Stimulated activated CD4-positive, alpha-beta T cell treated with anti-CD3 and anti-CD28 coated beads, Interleukin-2, amount 100 ng/mL, for 4 hours (primary cell): ENCODE data around the gene RASA1.
"Not testable (repeated sequence)": the region's sequence is repeated elsewhere in the genome, so short reads cannot be mapped to it uniquely, and the experiment has no call there.

Experiments used
- DNase-seq: peaks from one replicate; pipeline ENCODE4 v3.0.0-alpha.2; 2020; ENCODE audit warnings: low read depth

Gene RASA1

GRCh38 chr5:87282269-87282668 is 14.6 kb downstream of the RASA1 start:
- no peak for DNase-seq

- DNase-seq, result not testable (repeated sequence)
Measured at GRCh38 chr5:87287266-87287665, 19.6 kb downstream of the RASA1 start.

- no peak for DNase-seq
Measured at GRCh38 chr5:87298692-87299362, 31.1 kb downstream of the RASA1 start.

GRCh38 chr5:87300176-87300575 is 32.5 kb downstream of the RASA1 start:
- no peak for DNase-seq

DNA sequence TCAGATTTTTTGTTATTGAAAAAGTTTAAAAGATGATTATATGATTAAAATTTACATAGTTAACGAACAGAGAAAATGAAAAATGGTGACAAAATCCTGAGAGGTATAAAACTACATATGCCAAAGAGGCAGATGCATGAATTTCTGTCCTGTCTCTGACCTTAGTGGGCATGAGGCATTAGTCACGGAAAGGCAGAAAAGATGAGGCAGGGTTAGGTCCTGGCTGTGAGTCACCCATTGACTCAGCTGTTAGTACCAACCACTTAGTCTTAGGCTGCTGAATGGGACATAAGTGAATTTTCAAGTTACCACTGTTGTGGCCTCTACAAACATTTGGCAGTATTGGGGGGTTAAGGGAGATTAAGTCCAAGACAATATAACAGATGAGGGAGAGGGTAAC is 33.1 kb downstream of the RASA1 start:
- DNase-seq, result peak; percentile 55

GRCh38 chr5:87302061-87302460 is 34.4 kb downstream of the RASA1 start:
- DNase-seq, result no peak

DNA sequence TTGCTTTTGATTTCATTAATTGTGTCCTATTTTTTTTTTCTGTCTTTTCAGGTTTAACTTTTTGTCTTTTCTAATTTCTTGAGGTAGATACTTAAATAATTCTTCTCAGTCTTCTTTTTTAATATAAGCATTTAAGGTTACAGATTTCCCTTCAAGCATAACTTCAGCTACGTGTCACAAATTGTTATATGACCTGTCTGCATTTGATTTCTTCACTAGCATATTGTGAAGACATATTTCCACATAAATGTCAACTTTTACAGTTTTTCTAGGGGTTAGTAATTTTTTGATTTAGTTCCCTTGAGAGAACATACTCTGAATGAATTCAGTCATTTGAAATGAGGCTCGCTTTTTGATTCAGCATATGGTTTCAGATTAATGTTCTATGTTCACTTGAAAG is 35.6 kb downstream of the RASA1 start:
- DNase-seq, result no peak

DNA sequence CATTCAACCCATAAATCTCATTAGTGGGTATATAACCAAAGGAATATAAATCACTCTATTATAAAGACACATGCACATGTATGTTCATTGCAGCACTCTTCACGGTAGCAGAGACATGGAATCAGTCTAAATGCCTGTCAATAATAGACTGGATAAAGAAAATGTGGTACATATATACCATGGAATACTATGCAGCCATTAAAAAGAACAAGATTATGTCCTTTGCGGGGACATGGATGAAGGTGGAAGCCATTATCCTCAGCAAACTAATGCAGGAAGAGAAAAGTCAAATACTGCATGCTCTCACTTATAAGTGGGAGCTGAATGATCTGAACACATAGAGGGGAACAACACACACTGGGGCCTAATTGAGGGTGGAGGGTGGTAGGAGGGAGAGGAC is 38.4 kb downstream of the RASA1 start:
- not testable (repeated sequence) for DNase-seq

- no peak for DNase-seq
Measured at GRCh38 chr5:87307796-87308423, 40.2 kb downstream of the RASA1 start.

- no peak for DNase-seq
Measured at GRCh38 chr5:87311405-87312279, 44.0 kb downstream of the RASA1 start.

GRCh38 chr5:87313216-87313615 is 45.5 kb downstream of the RASA1 start:
- DNase-seq, result no peak

DNA sequence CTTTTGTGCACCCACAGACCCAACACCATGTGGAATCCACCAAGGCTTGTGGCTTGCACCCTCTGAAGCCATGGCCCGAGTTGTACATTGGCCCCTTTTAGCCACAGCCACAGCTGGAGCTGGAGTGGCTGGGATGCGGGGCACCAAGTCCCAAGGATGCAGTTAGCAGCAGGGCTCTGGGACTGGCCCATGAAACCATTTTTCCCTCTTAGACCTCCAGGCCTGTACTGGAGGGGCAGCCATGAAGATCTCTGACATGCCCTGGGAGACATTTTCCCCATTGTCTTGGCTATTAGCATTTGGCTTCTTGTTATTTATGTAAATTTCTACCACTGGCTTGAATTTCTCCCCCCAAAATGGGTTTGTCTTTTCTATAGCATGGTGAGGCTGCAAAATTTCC is 51.8 kb downstream of the RASA1 start:
- no peak for DNase-seq

GRCh38 chr5:87321605-87322004 is 53.9 kb downstream of the RASA1 start:
- no peak for DNase-seq

DNA sequence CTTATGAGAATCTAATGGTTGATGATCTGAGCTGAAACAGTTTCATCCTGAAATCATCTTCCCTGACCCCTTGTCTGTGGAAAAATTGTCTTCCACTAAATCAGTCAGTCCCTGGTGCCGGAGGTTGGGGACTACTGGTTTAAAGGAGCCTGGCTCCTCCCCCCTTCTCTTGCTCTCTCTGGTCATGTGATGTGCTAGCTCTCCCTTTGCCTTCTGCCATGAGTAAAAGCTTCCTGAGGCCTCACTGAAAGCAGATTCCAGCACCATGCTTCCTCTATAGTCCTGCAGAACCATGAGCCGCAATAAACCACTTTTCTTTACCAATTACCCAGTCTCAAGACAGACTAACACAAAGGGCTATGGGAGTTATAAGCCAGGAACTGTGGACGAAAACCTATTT is 54.7 kb downstream of the RASA1 start:
- no peak for DNase-seq

GRCh38 chr5:87327998-87328397 is 60.3 kb downstream of the RASA1 start:
- no peak for DNase-seq

DNA sequence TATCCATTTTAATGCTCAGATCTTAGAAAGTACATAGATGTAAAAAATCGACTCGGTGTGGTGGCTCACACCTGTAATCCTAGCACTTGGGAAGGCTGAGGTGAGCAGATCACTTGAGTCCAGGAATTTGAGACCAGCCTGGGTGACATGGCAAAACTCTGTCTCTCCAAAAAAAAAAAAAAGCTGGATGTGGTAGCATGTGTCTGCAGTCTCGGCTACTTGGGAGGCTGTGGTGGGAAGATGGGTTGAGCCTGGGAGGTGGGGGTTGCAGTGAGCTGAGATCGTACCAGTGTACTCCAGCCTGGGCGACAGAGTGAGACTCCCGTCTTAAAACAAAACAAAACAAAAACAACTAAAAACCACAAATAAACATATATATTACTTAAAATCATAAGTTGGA is 61.4 kb downstream of the RASA1 start:
- no peak for DNase-seq

DNA sequence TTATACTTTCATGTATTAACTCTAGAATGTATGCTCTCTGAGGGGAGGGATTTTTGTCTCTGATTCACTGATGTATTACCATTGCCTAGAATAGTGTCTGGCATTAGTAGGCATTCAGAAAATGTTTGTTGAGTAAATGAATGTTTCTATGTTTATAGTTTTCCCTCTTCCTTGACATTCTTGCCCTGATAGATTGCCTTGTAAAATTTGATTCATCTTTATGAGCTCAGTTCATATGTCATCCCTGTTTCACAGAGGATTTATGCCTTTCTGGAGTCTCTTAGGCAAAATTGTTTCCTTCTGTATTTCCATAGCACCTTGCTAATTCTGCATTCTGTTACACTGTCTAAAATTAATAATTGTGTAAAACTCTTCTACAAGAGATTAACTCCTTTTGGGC is 72.3 kb downstream of the RASA1 start:
- no peak for DNase-seq

DNA sequence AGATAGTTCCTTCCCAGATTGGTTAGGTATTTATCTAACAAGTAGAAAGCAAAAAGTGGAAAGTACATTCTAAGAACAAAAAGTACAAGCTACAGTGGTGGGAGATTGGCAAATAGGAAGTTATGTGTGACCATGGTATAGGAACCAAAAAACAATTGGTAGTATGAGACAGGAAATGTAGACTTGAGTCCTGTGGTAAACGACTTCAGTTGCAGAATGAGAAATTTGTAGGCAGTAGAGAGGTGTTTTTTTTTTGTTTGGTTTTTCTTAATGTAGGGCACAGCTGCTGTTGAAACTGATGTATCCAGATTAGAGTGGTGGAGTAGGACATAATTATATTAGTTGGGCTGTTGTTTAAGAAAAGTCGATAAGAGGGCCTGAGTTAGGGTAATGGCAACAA is 73.0 kb downstream of the RASA1 start:
- DNase-seq, result no peak

GRCh38 chr5:87347272-87347671 is 79.6 kb downstream of the RASA1 start:
- no peak for DNase-seq

DNA sequence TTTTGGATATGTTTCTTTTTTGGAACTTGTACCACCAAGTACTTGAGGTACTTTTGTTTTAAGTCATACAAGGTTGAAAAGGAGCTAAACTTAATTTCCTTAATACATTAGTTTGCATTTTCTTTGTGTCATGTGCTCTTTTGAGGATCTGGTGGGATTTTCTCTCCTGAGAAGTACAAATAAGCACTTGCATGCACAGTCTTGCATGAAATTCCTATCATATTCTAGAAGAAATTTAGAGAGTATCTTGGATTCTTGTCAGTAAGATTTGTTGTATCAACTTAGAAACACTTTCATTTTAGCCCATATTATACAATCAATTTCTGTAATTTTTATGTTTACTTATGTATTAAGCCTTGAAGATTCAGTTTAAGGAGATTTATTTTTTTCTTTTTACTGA is 80.2 kb downstream of the RASA1 start:
- DNase-seq, result no peak

GRCh38 chr5:87354496-87354895 is 86.8 kb downstream of the RASA1 start:
- DNase-seq, result no peak

DNA sequence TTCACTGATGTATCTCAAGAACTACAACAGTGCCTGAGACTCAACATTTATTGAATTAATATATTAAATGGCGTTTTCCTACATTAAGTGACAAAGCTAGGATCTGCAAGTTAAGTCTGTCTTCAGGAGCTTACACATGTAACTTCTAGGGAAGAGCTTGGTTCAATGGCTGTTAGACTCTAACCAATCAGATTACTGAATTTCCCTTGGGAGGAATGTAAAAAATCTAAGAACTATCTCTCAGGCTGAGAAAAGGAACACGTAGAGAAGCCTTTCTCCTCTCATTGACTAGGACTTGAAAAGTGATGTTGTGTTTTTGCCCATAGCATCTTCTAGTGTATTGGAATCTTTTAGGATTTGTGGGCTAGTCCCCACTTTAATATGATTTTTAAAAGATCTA is 91.4 kb downstream of the RASA1 start:
- DNase-seq, result no peak

GRCh38 chr5:87360132-87360531 is 92.4 kb downstream of the RASA1 start:
- no peak for DNase-seq
